SKM-1 treated with dmso at 0.1 percent for 144 hours (cell line): ENCODE data around the gene HYPK.
"Not testable (repeated sequence)": the region's sequence is repeated elsewhere in the genome, so short reads cannot be mapped to it uniquely, and the experiment has no call there.

Source experiments
- DNase-seq: peaks from one replicate; lab custom pipeline; 2025; ENCODE audit not compliant: unreplicated experiment; lab: John Stamatoyannopoulos, UW

HYPK gene

DNA sequence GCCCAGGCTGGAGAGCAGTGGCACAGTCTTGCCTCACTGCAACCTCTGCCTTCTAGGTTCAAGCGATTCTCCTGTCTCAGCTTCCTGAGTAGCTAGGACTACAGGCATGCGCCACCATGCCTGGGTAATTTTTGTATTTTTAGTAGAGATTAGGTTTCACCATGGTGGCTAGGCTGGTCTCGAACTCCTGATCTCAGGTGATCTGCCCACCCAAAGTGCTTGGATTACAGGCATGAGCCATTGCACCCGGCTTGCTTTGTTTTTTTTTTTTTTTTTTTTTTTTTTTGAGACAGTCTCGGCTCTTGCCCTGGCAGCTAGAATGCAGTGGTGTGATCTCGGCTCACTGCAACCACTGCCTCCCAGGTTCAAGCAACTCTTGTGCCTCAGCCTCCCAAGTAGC, 32.1 kb downstream of the HYPK start:
- DNase-seq: not testable (repeated sequence)

DNA sequence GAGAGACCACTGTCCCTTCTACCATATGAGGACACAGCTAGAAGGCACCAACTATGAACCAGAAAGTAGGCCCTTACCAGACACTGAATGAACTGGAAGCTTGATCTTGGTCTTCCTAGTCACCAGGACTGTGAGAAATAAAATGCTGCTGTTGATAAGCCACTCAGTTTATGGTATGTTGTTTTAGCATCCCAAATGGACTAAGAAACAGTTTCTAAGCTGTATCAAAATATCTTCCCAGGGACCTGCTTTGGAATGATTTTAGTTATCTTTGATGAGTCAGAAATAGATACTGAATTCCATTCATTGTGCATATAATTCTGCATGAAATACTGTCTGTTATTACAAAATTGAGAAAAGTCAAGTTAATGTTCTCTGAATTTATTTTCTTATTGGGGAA, 45.0 kb downstream of the HYPK start:
- DNase-seq: no peak

DNA sequence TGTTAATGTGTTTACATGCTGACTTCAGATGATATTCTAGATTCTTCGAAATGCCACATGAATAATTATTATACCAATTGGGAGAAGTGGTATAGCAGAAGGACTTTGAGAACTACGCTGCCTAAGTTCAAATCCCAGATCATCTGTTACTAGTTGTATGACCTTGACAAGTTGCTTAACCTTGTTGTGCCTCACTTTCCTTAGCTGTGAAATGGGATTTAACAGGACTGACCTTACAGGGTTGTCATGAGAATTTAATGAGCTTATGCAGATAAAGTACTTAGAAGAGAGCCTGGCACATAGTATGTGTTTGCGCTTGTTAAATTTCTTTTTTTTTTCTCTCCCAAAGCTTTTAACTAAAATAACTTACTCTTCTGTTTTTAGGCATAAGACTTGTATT, 50.9 kb downstream of the HYPK start:
- DNase-seq: no peak

DNA sequence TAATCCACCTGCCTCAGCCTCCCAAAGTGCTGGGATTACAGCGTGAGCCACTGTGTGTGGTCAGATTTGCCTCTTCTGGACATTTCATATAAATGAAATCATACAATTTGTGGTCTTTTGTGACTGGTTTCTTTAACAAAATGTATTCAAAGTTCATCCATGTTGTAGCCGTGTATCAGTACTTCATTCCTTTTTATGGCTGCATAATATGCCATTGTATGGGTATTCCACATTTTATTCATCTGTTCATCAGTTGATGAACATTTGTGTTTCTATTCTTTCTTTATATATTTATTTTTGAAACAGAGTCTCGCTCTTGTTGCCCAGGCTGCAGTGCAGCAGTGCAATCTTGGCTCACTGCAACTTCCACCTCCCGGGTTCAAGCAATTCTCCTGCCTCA, 52.2 kb downstream of the HYPK start:
- no peak for DNase-seq
